GM18502 (cell line): Measurements from ENCODE around the gene NOX3.
"Not testable (repeated sequence)": the region's sequence is repeated elsewhere in the genome, so short reads cannot be mapped to it uniquely, and the experiment has no call there.

Experiments used
- ATAC-seq: cut with Tn5 transposase; IDR thresholded peaks from one replicate; pipeline ENCODE4 v1.9.1; 2021; ENCODE audit warnings: mild to moderate bottlenecking; ENCODE audit not compliant: unreplicated experiment, poor library complexity

Gene NOX3

DNA sequence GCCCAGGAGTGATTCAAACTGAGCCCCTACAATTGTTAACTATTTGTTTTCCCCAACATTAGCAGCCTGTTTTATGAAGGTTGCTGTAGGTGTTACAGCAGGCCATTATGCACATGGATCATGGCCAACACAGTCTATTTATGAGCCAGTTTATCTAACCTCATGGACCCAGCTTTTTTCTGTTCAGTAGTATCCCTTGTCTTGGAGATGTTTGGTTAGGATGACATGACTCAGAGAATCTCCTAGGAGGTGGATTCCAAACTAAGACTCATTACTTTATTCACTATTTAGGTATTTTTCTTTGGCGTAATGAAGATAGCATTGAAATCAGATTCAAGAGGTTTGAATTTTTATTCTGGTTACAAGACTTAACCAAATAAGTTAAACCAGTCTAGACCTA, 78.6 kb downstream of the NOX3 start:
- no peak for ATAC-seq

DNA sequence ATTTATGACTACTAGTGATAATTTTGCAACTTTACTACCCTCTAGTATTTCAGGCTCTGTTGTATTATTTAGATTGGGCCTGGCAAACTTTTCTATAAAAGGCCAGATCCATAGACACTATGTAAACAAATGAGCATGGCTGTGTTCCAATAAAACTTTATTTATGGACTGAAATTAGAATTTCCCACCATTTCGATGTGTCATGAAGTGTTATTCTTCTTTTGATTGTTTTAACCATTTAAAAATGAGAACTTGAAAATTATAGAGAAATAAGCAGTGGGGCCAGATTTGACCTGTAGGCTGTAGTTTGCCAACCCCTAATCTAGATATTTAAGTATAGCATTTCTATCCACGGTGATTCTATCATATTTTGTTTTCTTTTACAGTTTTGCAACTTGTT, 79.8 kb downstream of the NOX3 start:
- ATAC-seq, result no peak

GRCh38 chr6:155374681-155375080, 81.0 kb downstream of the NOX3 start:
- no peak for ATAC-seq

- ATAC-seq, result no peak
These were observed 82.4 kb downstream of the NOX3 start for GRCh38 chr6:155373276-155373675.

DNA sequence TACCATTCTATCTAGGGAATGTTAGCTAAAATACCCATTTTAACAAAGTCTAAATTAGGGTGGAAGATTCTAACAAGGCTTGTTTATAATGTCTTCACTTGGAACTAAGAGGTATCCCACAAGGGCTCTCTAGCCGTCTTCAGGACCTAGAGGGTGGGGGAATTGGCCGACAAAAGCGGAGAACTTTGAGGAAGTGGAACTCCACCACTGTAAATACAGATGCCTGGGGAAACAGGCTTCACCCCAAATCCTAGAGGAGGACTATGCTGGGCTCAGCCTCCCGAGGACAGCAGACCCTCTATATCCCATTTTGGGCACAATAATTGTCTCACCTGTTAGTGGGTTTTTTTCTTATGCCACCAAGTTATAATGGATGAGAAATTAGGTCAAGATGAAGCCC, 83.4 kb downstream of the NOX3 start:
- ATAC-seq, result no peak

- no peak for ATAC-seq
These were observed 84.4 kb downstream of the NOX3 start for GRCh38 chr6:155371230-155371629.

DNA sequence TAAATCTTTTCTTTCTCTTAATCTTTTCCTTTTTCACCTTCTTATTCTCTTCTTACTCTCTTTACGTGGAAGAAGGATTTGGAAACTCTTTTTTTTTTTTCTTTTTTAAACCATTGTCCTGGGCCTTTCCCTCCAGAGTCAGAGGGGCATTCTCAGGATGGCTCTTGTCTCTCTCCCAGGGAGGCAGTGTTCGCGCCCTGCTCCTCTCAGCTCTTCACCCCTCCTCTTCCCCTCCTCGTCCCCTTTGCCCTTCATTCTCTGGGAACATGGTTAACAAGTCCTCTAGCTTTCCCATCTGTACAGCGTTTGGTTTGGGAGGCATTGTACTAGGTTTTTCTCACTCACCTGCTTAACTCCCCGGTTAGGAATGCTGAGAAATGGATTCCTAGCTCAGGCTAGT, 89.3 kb downstream of the NOX3 start:
- no peak for ATAC-seq

- no peak for ATAC-seq
These were observed 90.7 kb downstream of the NOX3 start for GRCh38 chr6:155364844-155365437.

- ATAC-seq, result not testable (repeated sequence)
These were observed 91.6 kb downstream of the NOX3 start for GRCh38 chr6:155364021-155364420.

GRCh38 chr6:155362968-155363632, 92.5 kb downstream of the NOX3 start:
- not testable (repeated sequence) for ATAC-seq

DNA sequence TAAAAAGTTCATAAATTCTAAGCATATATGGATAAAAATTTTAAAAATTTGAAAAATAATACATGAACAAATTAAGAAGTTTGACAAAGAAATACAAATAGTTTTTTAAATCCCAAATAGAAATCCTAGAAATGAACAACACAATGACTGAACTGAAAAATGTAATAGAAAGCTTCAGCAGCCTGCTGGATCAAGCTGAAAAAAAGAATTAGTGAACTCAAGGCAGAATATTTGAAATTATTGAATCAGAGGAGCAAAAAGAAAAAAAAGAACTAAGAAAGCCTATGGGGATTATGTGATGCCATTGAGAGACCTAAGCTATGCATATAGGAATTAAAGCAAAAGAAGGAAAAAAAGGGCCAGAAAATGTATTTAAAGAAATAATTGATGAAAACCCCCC, 101.5 kb downstream of the NOX3 start:
- ATAC-seq, result no peak

DNA sequence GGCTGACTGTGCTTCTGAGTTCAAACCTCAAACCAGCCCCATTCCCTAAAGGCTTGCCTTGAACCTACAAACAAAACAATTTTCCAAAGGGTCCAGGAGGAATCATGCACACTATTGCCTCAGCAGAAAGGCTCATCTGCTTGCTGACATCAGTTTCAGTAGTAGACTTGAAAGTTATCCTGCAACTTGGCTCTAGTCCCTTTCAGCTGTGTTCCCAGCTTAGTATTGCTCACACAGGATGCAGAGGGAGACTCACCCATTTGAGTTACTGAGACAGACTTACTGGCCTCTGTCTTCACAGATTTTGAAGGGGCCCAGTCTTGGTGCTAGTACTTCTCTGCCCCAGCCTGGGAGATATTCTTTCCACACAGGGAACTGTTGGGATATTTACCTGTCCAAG, 102.8 kb downstream of the NOX3 start:
- peak; percentile 33 for ATAC-seq

GRCh38 chr6:155352130-155352420, 103.6 kb downstream of the NOX3 start:
- no peak for ATAC-seq

DNA sequence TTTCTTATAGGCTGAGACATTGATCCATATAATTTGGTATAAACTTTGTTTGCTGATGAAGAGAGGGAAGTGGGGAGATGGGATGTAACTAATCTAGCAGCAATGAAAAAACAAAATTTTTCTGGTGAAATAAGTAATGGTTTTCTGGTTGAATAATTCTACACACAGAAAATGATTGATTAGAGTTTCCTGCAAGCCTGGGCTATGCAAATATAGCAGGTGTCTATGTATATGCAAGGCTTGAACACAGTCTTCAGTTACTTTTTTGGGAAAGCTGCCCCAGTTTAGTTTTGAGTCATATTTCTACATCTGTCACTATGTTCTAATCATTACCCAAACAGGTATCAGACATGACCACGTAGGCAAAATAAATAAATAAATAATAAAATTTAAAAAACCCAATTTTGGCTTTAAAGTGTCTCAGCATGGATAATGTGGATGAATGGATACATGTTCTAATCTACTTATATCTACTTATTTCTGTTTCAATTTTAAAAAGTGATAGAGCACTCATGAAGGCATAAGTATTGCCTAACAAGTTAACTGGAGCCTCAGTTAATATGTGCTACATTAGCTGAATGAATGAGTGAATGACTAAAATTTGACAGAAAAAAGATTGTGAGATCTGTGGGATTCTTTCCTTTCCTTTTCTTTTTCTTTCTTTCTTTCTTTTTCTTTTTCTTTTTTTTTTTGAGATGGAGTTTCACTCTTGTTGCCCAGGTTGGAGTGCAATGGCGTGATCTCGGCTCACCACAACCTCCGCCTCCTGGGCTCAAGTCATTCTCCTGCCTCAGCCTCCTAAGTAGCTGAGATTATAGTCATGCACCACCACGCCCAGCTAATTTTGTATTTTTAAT, 104.1 kb downstream of the NOX3 start:
- peak; percentile 95 for ATAC-seq

- ATAC-seq, result no peak
These were observed 105.7 kb downstream of the NOX3 start for GRCh38 chr6:155349956-155350355.

- ATAC-seq, result no peak
These were observed 106.5 kb downstream of the NOX3 start for GRCh38 chr6:155349129-155349528.

GRCh38 chr6:155347800-155348199, 107.8 kb downstream of the NOX3 start:
- ATAC-seq, result no peak

DNA sequence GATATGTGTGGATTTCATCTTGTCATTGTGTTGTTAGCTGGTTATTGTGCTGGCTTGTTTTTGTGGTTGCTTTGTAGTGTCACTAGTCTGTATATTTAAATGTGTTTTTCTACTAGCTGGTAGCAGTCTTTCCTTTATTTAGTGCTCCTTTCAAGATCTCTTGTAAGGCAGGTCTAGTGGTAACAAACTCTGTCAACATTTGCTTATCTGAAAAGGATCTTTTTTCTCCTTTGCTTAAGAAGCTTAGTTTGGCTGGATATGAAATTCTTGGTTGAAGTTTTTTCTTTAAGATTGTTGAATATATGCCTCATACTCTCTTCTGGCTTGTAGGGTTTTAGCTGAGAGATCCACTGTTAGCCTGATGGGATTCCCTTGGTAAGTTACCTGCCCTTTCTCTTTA, 108.7 kb downstream of the NOX3 start:
- no peak for ATAC-seq
